Hindlimb muscle (tissue), 1 donor: ENCODE data around the gene GNL1. TPM values are rescaled to one million over a fixed set of nuclear protein-coding genes. Genes with fewer than 3 reads are reported as not detected.
"Not testable (repeated sequence)": the region's sequence is repeated elsewhere in the genome, so short reads cannot be mapped to it uniquely, and the experiment has no call there.

Source experiments
- DNase-seq: peaks from one replicate; pipeline ENCODE4 v3.0.0-alpha.2; 2013
- polyA plus RNA-seq: library from polyadenylated mRNA; unstranded; fragments of 120-200 nt; gene quantifications from one replicate; pipeline ENCODE4 v1.2.1, GENCODE V29; 2013; ENCODE audit not compliant: insufficient read length

GNL1 gene
- polyA plus RNA-seq, 1 donor: 57.1 TPM

DNA sequence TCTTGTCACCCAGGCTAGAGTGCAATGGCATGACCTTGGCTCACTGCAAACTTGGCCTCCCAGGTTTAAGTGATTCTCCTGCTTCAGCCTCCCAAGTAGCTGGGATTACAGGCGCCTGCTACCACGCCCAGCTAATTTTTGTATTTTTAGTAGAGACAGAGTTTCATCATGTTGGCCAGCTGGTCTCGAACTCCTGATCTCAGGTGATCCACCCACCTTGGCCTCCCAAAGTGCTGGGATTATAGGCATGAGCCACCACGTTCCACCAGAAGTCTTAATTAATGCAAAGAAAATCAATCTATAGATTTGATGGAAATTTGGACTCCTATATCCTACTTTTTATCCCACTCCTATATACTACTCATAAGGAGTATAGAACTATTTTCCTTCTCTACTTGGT lies 61.2 kb downstream of the GNL1 start:
- not testable (repeated sequence) for DNase-seq

DNA sequence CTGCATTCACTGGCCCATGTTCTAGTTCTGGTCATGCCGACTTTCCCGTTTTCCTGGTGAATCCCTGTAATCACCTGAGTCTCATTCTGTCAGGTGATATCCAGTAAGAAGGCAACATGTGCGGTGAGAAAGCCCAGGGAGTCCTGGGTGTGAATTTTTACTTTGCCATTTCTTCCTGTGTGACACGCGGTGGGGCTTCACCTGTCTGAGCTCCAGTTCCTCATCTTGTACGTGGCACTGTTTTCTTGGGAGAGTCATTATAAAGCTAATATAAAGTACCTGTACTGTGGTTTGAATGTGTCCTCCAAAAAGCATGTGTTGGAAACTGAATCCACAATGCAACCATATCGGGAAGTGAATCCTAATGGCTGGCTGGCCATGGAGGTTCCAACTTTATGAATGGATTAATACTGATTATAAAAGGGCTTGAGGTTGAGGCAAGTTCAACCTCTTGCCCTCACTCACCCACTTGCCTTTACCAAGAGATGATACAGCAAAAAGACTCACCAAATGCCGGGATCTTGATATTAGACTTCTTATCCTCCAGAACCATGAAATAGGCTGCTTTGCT lies 61.9 kb downstream of the GNL1 start:
- DNase-seq: no peak

DNA sequence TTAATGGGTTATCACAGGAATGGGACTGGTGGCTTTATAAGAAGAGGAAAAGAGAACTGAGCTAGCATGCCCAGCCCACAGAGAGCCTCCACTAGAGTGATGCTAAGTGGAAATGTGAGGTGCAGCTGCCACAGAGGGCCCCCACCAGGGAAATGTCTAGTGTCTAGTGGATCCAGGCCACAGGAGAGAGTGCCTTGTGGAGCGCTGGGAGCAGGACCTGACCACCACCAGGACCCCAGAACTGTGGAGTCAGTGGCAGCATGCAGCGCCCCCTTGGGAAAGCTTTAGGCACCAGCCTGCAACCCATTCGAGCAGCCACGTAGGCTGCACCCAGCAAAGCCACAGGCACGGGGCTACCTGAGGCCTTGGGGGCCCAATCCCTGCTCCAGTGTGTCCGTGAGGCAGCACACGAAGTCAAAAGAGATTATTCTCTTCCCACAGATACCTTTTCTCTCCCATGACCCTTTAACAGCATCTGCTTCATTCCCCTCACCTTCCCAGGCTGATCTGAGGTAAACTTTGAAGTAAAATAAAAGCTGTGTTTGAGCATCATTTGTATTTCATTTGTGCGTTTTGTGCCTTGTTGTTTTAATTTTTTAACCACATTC lies 62.5 kb downstream of the GNL1 start:
- DNase-seq: no peak

DNA sequence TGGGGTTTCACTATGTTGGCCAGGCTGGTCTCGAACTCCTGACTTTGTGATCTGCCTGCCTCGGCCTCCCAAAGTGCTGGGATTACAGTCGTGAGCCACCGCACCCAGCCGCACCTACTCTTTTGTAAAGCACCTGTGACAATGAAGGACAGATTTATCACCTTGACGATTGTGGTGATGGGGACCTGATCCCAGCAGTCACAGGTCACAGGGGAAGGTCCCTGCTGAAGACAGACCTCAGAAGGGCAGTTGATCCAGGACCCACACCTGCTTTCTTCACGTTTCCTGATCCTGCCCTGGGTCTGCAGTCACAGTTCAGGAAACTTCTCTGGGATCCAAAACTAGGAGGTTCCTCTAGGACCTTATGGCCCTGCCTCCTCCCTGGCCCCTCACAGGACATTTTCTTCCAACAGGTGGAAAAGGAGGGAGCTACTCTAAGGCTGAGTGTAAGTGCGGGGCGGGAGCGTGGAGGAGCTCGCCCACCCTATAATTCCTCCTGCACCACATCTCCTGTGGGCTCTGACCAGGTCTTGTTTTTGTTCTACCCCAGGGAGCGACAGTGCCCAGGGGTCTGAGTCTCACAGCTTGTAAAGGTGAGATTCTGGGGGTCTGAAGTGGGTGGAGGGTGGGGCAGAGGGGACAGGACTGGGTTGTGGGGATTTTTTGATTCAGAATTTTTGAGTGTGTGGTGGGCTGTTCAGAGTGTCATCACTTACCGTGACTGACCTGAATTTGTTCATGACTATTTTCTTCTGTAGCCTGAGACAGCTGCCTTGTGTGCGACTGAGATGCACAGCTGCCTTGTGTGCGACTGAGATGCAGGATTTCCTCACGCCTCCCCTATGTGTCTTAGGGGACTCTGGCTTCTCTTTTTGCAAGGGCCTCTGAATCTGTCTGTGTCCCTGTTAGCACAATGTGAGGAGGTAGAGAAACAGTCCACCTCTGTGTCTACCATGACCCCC lies 64.0 kb downstream of the GNL1 start:
- no peak for DNase-seq

Other genes with a start within 250 kb of the GNL1 start
- gene TRIM39, start 229.6 kb downstream of the GNL1 start, polyA plus RNA-seq: 7.2 TPM
- 18.8 TPM for gene RPP21, start 211.3 kb downstream of the GNL1 start, polyA plus RNA-seq
- 86.9 TPM for gene HLA-E, start 67.0 kb downstream of the GNL1 start, polyA plus RNA-seq
- gene PRR3, start 806 bp upstream of the GNL1 start, polyA plus RNA-seq: 22.3 TPM
- 54.8 TPM for gene ABCF1, start 15.0 kb upstream of the GNL1 start, polyA plus RNA-seq
- 37.0 TPM for gene PPP1R10, start 60.8 kb upstream of the GNL1 start, polyA plus RNA-seq
- 59.6 TPM for gene MRPS18B, start 61.4 kb upstream of the GNL1 start, polyA plus RNA-seq
- 21.3 TPM for gene ATAT1, start 70.4 kb upstream of the GNL1 start, polyA plus RNA-seq
- gene C6orf136, start 90.6 kb upstream of the GNL1 start, polyA plus RNA-seq: 15.5 TPM
- 27.7 TPM for gene DHX16, start 116.5 kb upstream of the GNL1 start, polyA plus RNA-seq
- gene PPP1R18, start 130.2 kb upstream of the GNL1 start, polyA plus RNA-seq: 41.8 TPM
- gene NRM, start 134.5 kb upstream of the GNL1 start, polyA plus RNA-seq: 41.9 TPM
- gene MDC1, start 160.8 kb upstream of the GNL1 start, polyA plus RNA-seq: 27.0 TPM
- gene TUBB, start 163.9 kb upstream of the GNL1 start, polyA plus RNA-seq: 777 TPM
- 120 TPM for gene FLOT1, start 186.2 kb upstream of the GNL1 start, polyA plus RNA-seq
- gene IER3, start 188.1 kb upstream of the GNL1 start, polyA plus RNA-seq: 13.0 TPM